HepG2 (cell line): ENCODE results near the gene GGA1. TPM values are rescaled to one million over a fixed set of nuclear protein-coding genes. Genes with fewer than 3 reads are reported as not detected.
A peak's percentile ranks its signal among the peaks of the same experiment; 100 is the strongest.

Experiments used
- GABPA ChIP-seq, 2 experiments: IDR thresholded peaks; 2 replicates each; pipeline ENCODE4 v1.6.1; 2011 to 2016; ENCODE audit warnings: low read depth in 2 of 2, low read length in 1 of 2, missing biosample characterization in 1 of 2, missing genetic modification characterization in 1 of 2
- MAFG ChIP-seq: sonication (generic); formaldehyde crosslinking; IDR thresholded peaks from 2 replicates; pipeline ENCODE4 v1.5.1; 2020; ENCODE audit warnings: mild to moderate bottlenecking, missing genetic modification reagents
- NRL ChIP-seq: sonication (generic); formaldehyde crosslinking; IDR thresholded peaks from 2 replicates; pipeline ENCODE4 v1.5.0; 2020; ENCODE audit warnings: missing genetic modification reagents, mild to moderate bottlenecking, moderate library complexity, borderline replicate concordance
- TP53 ChIP-seq: sonication (generic); formaldehyde crosslinking; conservative IDR thresholded peaks from 2 replicates; pipeline ENCODE4 v1.4.0; 2020; ENCODE audit warnings: missing genetic modification reagents
- YEATS2 ChIP-seq: sonication (generic); formaldehyde crosslinking; IDR thresholded peaks from 2 replicates; pipeline ENCODE4 v1.4.0; 2020; ENCODE audit warnings: missing genetic modification reagents, borderline replicate concordance
- ZBTB38 ChIP-seq: sonication (generic); formaldehyde crosslinking; IDR thresholded peaks from 2 replicates; pipeline ENCODE4 v1.5.1; 2020; ENCODE audit warnings: mild to moderate bottlenecking, missing genetic modification reagents
- ZEB1 ChIP-seq: IDR thresholded peaks from 2 replicates; pipeline ENCODE4 v1.6.1; 2012; ENCODE audit warnings: mild to moderate bottlenecking, low read depth, inconsistent platforms; ENCODE audit not compliant: insufficient replicate concordance
- ZFP41 ChIP-seq: sonication (generic); formaldehyde crosslinking; IDR thresholded peaks from 2 replicates; pipeline ENCODE4 v1.4.0; 2020; ENCODE audit warnings: mild to moderate bottlenecking, missing genetic modification reagents, borderline replicate concordance
- ZNF205 ChIP-seq: IDR thresholded peaks from 2 replicates; pipeline ENCODE4 v1.6.1; 2018; ENCODE audit warnings: missing biosample characterization, missing genetic modification reagents
- ZNF333 ChIP-seq: sonication (generic); formaldehyde crosslinking; IDR thresholded peaks from 2 replicates; pipeline ENCODE4 v1.4.0; 2020; ENCODE audit warnings: mild to moderate bottlenecking, missing genetic modification reagents, borderline replicate concordance
- ZNF558 ChIP-seq: sonication (generic); formaldehyde crosslinking; IDR thresholded peaks from 2 replicates; pipeline ENCODE4 v1.9.0; 2022; ENCODE audit warnings: mild to moderate bottlenecking, missing genetic modification reagents, borderline replicate concordance
- ZNF891 ChIP-seq: sonication (generic); formaldehyde crosslinking; IDR thresholded peaks from 2 replicates; pipeline ENCODE4 v1.5.0; 2020; ENCODE audit warnings: mild to moderate bottlenecking, missing genetic modification reagents
- polyA plus RNA-seq, 8 experiments: library from polyadenylated mRNA; depleted of rRNA in 3 of 8; stranded (reverse) in 7 of 8; unstranded in 1 of 8; fragments of >200 nt; fragmentation: Illumina TruSeq in 4 of 8; extraction: Trizol in 4 of 8; gene quantifications; 2 replicates each; pipeline versions ENCODE4 v1.2.1 to v1.2.3, GENCODE V29; 2011 to 2016; ENCODE audit warnings: low read depth in 4 of 8, missing spikeins in 1 of 8, mixed read lengths in 1 of 8; ENCODE audit not compliant: insufficient read depth in 1 of 8
- total RNA-seq, 5 experiments: library from RNA; depleted of rRNA; stranded (reverse); fragments of >200 nt; fragmentation: Illumina TruSeq; extraction: Trizol; gene quantifications; 2 replicates each; pipeline ENCODE4 v1.2.3, GENCODE V29; 2016; ENCODE audit warnings: low read depth in 1 of 5
- TF ChIP-seq, protein P1 (sequence below): sonication (generic); formaldehyde crosslinking; IDR thresholded peaks from 2 replicates; pipeline ENCODE4 v1.4.0; 2020; ENCODE audit warnings: mild to moderate bottlenecking, missing genetic modification reagents
- TF ChIP-seq, protein P2 (sequence below): sonication (generic); formaldehyde crosslinking; IDR thresholded peaks from 2 replicates; pipeline ENCODE4 v1.8.0; 2022; ENCODE audit warnings: mild to moderate bottlenecking, missing genetic modification reagents, moderate library complexity
- TF ChIP-seq, protein P3 (sequence below): sonication (generic); formaldehyde crosslinking; IDR thresholded peaks from 2 replicates; pipeline ENCODE4 v1.8.0; 2022; ENCODE audit warnings: mild to moderate bottlenecking, missing genetic modification reagents, moderate library complexity
- TF ChIP-seq, protein P4 (sequence below): sonication (generic); formaldehyde crosslinking; IDR thresholded peaks from 2 replicates; pipeline ENCODE4 v1.8.0; 2022; ENCODE audit warnings: mild to moderate bottlenecking, missing genetic modification reagents, borderline replicate concordance
- TF ChIP-seq, protein P5 (sequence below): sonication (generic); formaldehyde crosslinking; IDR thresholded peaks from 2 replicates; pipeline ENCODE4 v1.4.0; 2020; ENCODE audit warnings: missing genetic modification reagents
- TF ChIP-seq, protein P6 (sequence below): sonication (generic); formaldehyde crosslinking; IDR thresholded peaks from 2 replicates; pipeline ENCODE4 v1.5.1; 2020; ENCODE audit warnings: missing genetic modification reagents, mild to moderate bottlenecking, borderline replicate concordance

The GGA1 gene
- total and polyA plus RNA-seq, 2 of the 13 experiments (the other 11 are each of a cell fraction or from before 2014, with no cell fraction given) = 29.1 to 87.2 TPM

DNA sequence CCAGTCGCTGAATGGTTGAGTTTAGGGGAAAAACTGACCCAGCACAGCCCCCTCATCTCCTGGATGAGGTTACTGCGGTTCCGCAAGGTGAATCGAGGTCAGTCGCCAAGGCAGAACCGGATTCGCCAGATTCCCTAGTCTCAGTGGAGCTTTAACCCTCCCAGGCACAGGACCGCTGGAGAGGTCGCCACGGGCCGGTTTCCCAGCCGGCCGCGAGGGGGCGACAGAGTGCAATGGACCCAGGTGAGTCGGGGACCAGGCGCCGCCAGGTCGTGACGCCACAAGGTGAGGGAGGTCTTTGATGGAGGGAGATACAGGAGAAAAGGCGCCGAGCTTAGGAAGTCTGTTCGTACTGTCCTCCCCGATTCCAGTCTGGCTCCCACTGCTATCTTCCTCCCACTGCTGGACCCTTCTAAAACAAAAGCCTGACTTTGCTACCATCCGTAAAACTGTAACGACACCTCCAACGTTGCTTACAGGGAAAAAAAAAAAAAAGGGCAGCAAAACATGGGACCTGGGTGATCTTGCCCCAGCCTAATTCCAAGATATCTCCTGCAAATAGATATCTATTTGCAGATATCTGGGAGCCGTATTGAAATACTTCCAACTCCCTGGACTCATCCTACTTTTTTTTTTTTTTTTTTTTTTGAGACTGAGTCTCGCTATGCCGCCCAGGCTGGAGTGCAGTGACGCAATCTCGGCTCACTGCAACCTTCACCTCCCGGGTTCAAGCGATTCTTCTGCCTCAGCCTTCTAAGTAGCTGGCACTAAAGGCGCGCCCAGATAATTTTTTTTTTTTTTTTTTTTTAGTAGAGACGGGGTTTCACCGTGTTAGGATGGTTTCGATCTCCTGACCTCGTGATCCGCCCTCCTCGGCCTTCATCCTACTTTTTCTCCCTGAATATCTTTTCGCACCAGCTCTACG is 1.4 kb upstream of the GGA1 start (continued):
- TF ChIP-seq, protein P1, sequence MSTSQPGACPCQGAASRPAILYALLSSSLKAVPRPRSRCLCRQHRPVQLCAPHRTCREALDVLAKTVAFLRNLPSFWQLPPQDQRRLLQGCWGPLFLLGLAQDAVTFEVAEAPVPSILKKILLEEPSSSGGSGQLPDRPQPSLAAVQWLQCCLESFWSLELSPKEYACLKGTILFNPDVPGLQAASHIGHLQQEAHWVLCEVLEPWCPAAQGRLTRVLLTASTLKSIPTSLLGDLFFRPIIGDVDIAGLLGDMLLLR (CRISPR knock-in tag) = no peak
- peak; percentile 40; the same call in 1 of the 2 replicates for TF ChIP-seq NRL (CRISPR knock-in tag)
- TF ChIP-seq ZEB1 = peak; percentile 99
- peak; percentile 50; the same call in 1 of the 2 replicates for TF ChIP-seq ZNF205 (CRISPR knock-in tag)
- TF ChIP-seq, protein P2, sequence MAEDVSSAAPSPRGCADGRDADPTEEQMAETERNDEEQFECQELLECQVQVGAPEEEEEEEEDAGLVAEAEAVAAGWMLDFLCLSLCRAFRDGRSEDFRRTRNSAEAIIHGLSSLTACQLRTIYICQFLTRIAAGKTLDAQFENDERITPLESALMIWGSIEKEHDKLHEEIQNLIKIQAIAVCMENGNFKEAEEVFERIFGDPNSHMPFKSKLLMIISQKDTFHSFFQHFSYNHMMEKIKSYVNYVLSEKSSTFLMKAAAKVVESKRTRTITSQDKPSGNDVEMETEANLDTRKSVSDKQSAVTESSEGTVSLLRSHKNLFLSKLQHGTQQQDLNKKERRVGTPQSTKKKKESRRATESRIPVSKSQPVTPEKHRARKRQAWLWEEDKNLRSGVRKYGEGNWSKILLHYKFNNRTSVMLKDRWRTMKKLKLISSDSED (CRISPR knock-in tag) = no peak
- no peak for TF ChIP-seq TP53 (CRISPR knock-in tag)
- no peak for TF ChIP-seq ZFP41 (CRISPR knock-in tag)
- peak; percentile 40; the same call in 1 of the 2 replicates for TF ChIP-seq YEATS2 (CRISPR knock-in tag)
- TF ChIP-seq, protein P3, sequence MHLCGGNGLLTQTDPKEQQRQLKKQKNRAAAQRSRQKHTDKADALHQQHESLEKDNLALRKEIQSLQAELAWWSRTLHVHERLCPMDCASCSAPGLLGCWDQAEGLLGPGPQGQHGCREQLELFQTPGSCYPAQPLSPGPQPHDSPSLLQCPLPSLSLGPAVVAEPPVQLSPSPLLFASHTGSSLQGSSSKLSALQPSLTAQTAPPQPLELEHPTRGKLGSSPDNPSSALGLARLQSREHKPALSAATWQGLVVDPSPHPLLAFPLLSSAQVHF = no peak
- no peak for TF ChIP-seq ZNF333 (CRISPR knock-in tag)
- TF ChIP-seq MAFG = no peak
- TF ChIP-seq, protein P4, sequence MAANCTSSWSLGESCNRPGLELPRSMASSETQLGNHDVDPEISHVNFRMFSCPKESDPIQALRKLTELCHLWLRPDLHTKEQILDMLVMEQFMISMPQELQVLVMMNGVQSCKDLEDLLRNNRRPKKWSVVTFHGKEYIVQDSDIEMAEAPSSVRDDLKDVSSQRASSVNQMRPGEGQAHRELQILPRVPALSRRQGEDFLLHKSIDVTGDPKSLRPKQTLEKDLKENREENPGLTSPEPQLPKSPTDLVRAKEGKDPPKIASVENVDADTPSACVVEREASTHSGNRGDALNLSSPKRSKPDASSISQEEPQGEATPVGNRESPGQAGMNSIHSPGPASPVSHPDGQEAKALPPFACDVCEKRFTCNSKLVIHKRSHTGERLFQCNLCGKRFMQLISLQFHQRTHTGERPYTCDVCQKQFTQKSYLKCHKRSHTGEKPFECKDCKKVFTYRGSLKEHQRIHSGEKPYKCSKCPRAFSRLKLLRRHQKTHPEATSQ = no peak
- no peak for TF ChIP-seq ZNF891 (CRISPR knock-in tag)
- TF ChIP-seq ZBTB38 (CRISPR knock-in tag) = no peak
- TF ChIP-seq, protein P5, sequence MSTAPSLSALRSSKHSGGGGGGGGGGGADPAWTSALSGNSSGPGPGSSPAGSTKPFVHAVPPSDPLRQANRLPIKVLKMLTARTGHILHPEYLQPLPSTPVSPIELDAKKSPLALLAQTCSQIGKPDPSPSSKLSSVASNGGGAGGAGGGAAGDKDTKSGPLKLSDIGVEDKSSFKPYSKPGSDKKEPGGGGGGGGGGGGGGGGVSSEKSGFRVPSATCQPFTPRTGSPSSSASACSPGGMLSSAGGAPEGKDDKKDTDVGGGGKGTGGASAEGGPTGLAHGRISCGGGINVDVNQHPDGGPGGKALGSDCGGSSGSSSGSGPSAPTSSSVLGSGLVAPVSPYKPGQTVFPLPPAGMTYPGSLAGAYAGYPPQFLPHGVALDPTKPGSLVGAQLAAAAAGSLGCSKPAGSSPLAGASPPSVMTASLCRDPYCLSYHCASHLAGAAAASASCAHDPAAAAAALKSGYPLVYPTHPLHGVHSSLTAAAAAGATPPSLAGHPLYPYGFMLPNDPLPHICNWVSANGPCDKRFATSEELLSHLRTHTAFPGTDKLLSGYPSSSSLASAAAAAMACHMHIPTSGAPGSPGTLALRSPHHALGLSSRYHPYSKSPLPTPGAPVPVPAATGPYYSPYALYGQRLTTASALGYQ (CRISPR knock-in tag) = no peak
- TF ChIP-seq, protein P6, sequence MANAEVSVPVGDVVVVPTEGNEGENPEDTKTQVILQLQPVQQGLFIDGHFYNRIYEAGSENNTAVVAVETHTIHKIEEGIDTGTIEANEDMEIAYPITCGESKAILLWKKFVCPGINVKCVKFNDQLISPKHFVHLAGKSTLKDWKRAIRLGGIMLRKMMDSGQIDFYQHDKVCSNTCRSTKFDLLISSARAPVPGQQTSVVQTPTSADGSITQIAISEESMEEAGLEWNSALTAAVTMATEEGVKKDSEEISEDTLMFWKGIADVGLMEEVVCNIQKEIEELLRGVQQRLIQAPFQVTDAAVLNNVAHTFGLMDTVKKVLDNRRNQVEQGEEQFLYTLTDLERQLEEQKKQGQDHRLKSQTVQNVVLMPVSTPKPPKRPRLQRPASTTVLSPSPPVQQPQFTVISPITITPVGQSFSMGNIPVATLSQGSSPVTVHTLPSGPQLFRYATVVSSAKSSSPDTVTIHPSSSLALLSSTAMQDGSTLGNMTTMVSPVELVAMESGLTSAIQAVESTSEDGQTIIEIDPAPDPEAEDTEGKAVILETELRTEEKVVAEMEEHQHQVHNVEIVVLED = no peak
- TF ChIP-seq ZNF558 (CRISPR knock-in tag) = no peak
- TF ChIP-seq GABPA (IDR thresholded peaks at IDR 0.05; ENCODE audit: low read depth, low read length) = no peak
- TF ChIP-seq GABPA (CRISPR knock-in tag; IDR thresholded peaks at IDR 0.05; ENCODE audit: low read depth) = peak; percentile 67
